ENCODE results near the gene CETN2.
"Not testable (repeated sequence)": the region's sequence is repeated elsewhere in the genome, so short reads cannot be mapped to it uniquely, and the experiment has no call there.

CETN2 gene

DNA sequence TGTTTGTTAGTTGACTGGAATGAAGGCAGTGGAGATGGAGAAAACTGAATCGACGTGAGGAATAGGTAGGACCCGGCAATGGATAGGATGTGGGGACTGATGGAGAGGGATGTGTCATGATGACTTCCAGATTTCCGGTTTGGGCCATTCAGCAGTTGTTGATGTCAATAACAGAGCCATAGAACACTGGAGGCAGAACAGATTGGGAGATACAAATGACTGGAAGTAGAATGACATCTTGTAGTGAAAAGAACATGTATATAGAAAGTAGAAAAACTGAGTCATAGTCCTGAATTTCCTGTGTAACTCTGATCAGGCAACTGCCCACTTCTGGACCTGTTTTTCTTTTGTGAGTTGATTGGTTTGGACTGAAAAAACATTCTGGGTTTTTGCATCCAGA lies 24.5 kb downstream of the CETN2 start:
- no peak for TF ChIP-seq CTCF (IDR thresholded peaks at IDR 0.05; ENCODE audit: low read length, missing control alignments)
- DNase-seq (ENCODE audit: low read depth): no peak
- H3K4me3 ChIP-seq (replicated peaks; ENCODE audit: low read depth, low read length): no peak overlapping the region

DNA sequence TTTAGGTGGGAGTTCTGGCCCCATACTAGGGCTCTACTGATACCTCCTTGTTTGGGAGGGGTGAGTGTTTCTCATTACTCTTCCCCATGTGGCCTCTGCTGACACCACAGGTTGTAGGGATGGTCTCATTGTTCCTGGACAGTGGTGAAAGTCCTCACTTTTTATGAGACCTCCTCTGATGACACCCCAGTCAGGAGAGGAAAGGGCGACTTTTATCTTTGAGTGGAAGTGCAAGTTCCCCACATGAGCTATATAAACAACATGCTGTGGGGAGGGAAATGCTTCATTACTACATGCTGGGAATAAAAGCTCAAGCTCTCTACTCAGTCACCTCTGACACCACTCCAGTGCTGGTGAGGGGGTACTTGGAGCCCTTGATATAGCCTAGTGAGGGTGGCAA lies 31.6 kb downstream of the CETN2 start:
- no peak overlapping the region for H3K4me3 ChIP-seq (replicated peaks; ENCODE audit: low read depth, low read length)
- no peak for DNase-seq (ENCODE audit: low read depth)
- TF ChIP-seq CTCF (IDR thresholded peaks at IDR 0.05; ENCODE audit: low read length, missing control alignments): no peak

- not testable (repeated sequence) for DNase-seq (ENCODE audit: low read depth); H3K4me3 ChIP-seq (replicated peaks; ENCODE audit: low read depth, low read length)
Observed at GRCh38 chrX:152787062-152787461, 43.5 kb downstream of the CETN2 start.
